C4-2B (cell line): Measurements from ENCODE around the gene NR2F1-AS1.

Experiments used
- CTCF ChIP-seq: fragments of 450-650 bp; conservative IDR thresholded peaks from 2 replicates; pipeline ENCODE4 v1.5.1; 2017; ENCODE audit warnings: mild to moderate bottlenecking
- ZFX ChIP-seq: fragments of 450-650 bp; IDR thresholded peaks from 2 replicates; pipeline ENCODE4 v1.6.1; 2017

DNA sequence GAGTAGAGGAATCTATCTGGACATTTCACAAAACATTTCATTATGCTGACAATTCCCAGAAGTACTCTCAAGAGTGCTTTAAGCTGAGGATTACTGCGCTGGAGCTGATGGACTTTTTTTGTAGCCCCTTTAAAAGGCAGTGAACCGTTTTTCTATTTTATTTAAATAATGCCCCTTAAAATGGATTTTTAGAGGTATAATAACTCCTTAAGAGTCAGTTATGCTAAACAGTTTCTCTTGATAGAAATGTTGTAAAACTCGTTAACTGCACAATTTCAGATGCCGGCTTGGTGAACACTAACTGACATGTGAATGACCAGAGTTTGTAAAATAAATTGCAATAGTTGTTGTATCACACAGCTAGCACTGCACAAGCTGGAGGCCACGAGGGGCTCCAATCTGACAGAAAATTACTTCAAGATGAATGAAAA is 174.0 kb downstream of the NR2F1-AS1 start:
- TF ChIP-seq CTCF: no peak
- TF ChIP-seq ZFX: no peak
